Spinal cord (tissue), 10 donors: ENCODE data around the gene SLC13A2. TPM values are rescaled to one million over a fixed set of nuclear protein-coding genes. Genes with fewer than 3 reads are reported as not detected.

Source experiments
- DNase-seq, 6 donors: peaks; one replicate each; pipeline versions ENCODE4 v3.0.0 to v3.0.0-alpha.2; 2013 to 2015; ENCODE audit warnings: low spot score in 6 of 6, low read depth in 4 of 6
- H3K27ac ChIP-seq: one replicate; pipeline ENCODE4 v1.5.1; 2013; ENCODE audit warnings: low read depth, low read length, control low read depth
- H3K27me3 ChIP-seq: one replicate; pipeline ENCODE4 v1.6.1; 2013; ENCODE audit warnings: low read length; ENCODE audit not compliant: control insufficient read depth, insufficient read depth
- H3K36me3 ChIP-seq: one replicate; pipeline ENCODE4 v1.6.1; 2013; ENCODE audit warnings: low read length; ENCODE audit not compliant: control insufficient read depth, insufficient read depth
- H3K4me1 ChIP-seq: one replicate; pipeline ENCODE4 v1.6.1; 2013; ENCODE audit warnings: low read length; ENCODE audit not compliant: control insufficient read depth, insufficient read depth
- H3K4me3 ChIP-seq: one replicate; pipeline ENCODE4 v1.5.1; 2013; ENCODE audit warnings: low read depth, low read length, control low read depth
- H3K9me3 ChIP-seq: one replicate; pipeline ENCODE4 v1.6.1; 2013; ENCODE audit warnings: low read length; ENCODE audit not compliant: control insufficient read depth, insufficient read depth
- WGBS: methylation state at CpG from one replicate; pipeline ENCODE4 v1.1.5; 2013; ENCODE audit warnings: missing lambda C conversion rate; ENCODE audit not compliant: insufficient coverage; 5-methylcytosine and 5-hydroxymethylcytosine counted together
- polyA plus RNA-seq, 2 donors: library from polyadenylated mRNA; unstranded; fragments of 120-200 nt; gene quantifications; one replicate each; pipeline ENCODE4 v1.2.1, GENCODE V29; 2013; ENCODE audit not compliant: insufficient read length in 2 of 2
- total RNA-seq, 2 donors: library from RNA; depleted of rRNA in 1 of 2; stranded (reverse); fragments of 120-200 nt in 1 of 2; fragments of >200 nt in 1 of 2; gene quantifications; one replicate each; pipeline versions ENCODE4 v1.2.3 to v1.2.4, GENCODE V29; 2013 to 2014
- donor health status: healthy.

Gene SLC13A2
- total and polyA plus RNA-seq, 4 donors = 0.06 to 0.27 (median 0.10) TPM; not detected in 1

- Histone ChIP-seq H3K27ac (no peak overlapping the region), H3K4me3 (no peak overlapping the region), H3K4me1 (peaks cover 12% of the 10 kb centered on the region), H3K27me3 (no peaks in the 10 kb centered on the region), H3K9me3 (no peaks in the 10 kb centered on the region), H3K36me3 (peaks cover 27% of the 10 kb centered on the region)
- DNase-seq = no peak
- WGBS = 88% methylated on average over 2 of the region's 4 CpGs
Observed at GRCh38 chr17:28544402-28545140, 71.1 kb downstream of the SLC13A2 start.

GRCh38 chr17:28545141-28545503 is 71.7 kb downstream of the SLC13A2 start:
- Histone ChIP-seq H3K27me3 (no peaks in the 10 kb centered on the region), H3K9me3 (no peaks in the 10 kb centered on the region), H3K36me3 (peaks cover 31% of the 10 kb centered on the region), H3K27ac (no peak overlapping the region), H3K4me3 (no peak overlapping the region), H3K4me1 (peaks cover 17% of the 10 kb centered on the region)
- 95% methylated on average over 2 of the region's 2 CpGs for WGBS
- DNase-seq = no peak

GRCh38 chr17:28545787-28546415 is 72.5 kb downstream of the SLC13A2 start:
- Histone ChIP-seq H3K27me3 (no peaks in the 10 kb centered on the region), H3K4me1 (peaks cover 24% of the 10 kb centered on the region), H3K4me3 (no peak overlapping the region), H3K36me3 (peaks cover 31% of the 10 kb centered on the region), H3K27ac (no peak overlapping the region), H3K9me3 (no peaks in the 10 kb centered on the region)
- DNase-seq = no peak
- WGBS = 62% methylated on average over 4 of the region's 6 CpGs

- WGBS = 86% methylated on average over 10 of the region's 14 CpGs
- DNase-seq = no peak
Observed at GRCh38 chr17:28547096-28547622, 73.7 kb downstream of the SLC13A2 start.

More at GRCh38 chr17:28547096-28547622, 73.7 kb downstream of the SLC13A2 start:
- peaks cover 31% of the 10 kb centered on the region for H3K36me3 ChIP-seq
- no peak overlapping the region for H3K4me3 ChIP-seq
- H3K27me3 ChIP-seq = no peaks in the 10 kb centered on the region
- H3K9me3 ChIP-seq = no peaks in the 10 kb centered on the region
- peaks cover 35% of the 10 kb centered on the region for H3K4me1 ChIP-seq
- no peak overlapping the region for H3K27ac ChIP-seq

Other genes starting within 250 kb of the SLC13A2 start
- 10 to 100 TPM; 45.6 to 53.8 TPM for gene TMEM97, start 154.4 kb upstream of the SLC13A2 start, total RNA-seq
- 10 to 100 TPM; 56.4 to 56.9 TPM for gene TMEM97, start 154.4 kb upstream of the SLC13A2 start, polyA plus RNA-seq
- gene IFT20, start 138.2 kb upstream of the SLC13A2 start, total RNA-seq = 10 to 100 TPM; 44.6 to 67.9 TPM
- gene IFT20, start 138.2 kb upstream of the SLC13A2 start, polyA plus RNA-seq = 10 to 100 TPM; 64.1 to 84.1 TPM
- 10 to 100 TPM; 25.1 to 48.5 TPM for gene TNFAIP1, start 137.9 kb upstream of the SLC13A2 start, total RNA-seq
- gene TNFAIP1, start 137.9 kb upstream of the SLC13A2 start, polyA plus RNA-seq = 10 to 100 TPM; 54.7 to 56.0 TPM
- 10 to 100 TPM; 40.3 to 84.4 TPM for gene POLDIP2, start 116.1 kb upstream of the SLC13A2 start, total RNA-seq
- gene POLDIP2, start 116.1 kb upstream of the SLC13A2 start, polyA plus RNA-seq = 10 to 100 TPM; 87.2 to 89.1 TPM
- gene SEBOX, start 108.4 kb upstream of the SLC13A2 start, total RNA-seq = not detected
- gene SEBOX, start 108.4 kb upstream of the SLC13A2 start, polyA plus RNA-seq = under 1 TPM in 1 of 2 donors, not detected in 1; 0.32 TPM
- 1 to 10 TPM in 1 of 2 donors, under 1 TPM in 1; 0.40 to 3.0 TPM for gene VTN, start 103.3 kb upstream of the SLC13A2 start, total RNA-seq
- gene VTN, start 103.3 kb upstream of the SLC13A2 start, polyA plus RNA-seq = 1 to 10 TPM; 2.1 to 2.9 TPM
- gene SARM1, start 102.0 kb upstream of the SLC13A2 start, total RNA-seq = 10 to 100 TPM; 13.1 to 17.0 TPM
- gene SARM1, start 102.0 kb upstream of the SLC13A2 start, polyA plus RNA-seq = 10 to 100 TPM; 51.5 to 52.0 TPM
- gene SLC46A1, start 67.4 kb upstream of the SLC13A2 start, total RNA-seq = 10 to 100 TPM; 10.2 to 17.8 TPM
- 10 to 100 TPM; 26.2 to 32.5 TPM for gene SLC46A1, start 67.4 kb upstream of the SLC13A2 start, polyA plus RNA-seq
- not detected for gene FOXN1, start 32.7 kb downstream of the SLC13A2 start, total RNA-seq
- not detected for gene FOXN1, start 32.7 kb downstream of the SLC13A2 start, polyA plus RNA-seq
- 10 to 100 TPM; 33.1 to 58.9 TPM for gene UNC119, start 79.0 kb downstream of the SLC13A2 start, total RNA-seq
- gene UNC119, start 79.0 kb downstream of the SLC13A2 start, polyA plus RNA-seq = 10 to 100 TPM; 79.0 to 85.8 TPM
- 10 to 100 TPM; 34.3 to 40.4 TPM for gene PIGS, start 97.9 kb downstream of the SLC13A2 start, total RNA-seq
- 10 to 100 TPM; 53.6 to 57.5 TPM for gene PIGS, start 97.9 kb downstream of the SLC13A2 start, polyA plus RNA-seq
- 100 to 1,000 TPM; 217 to 674 TPM for gene ALDOC, start 103.3 kb downstream of the SLC13A2 start, total RNA-seq
- 100 to 1,000 TPM; 578 to 619 TPM for gene ALDOC, start 103.3 kb downstream of the SLC13A2 start, polyA plus RNA-seq
- gene SPAG5, start 125.4 kb downstream of the SLC13A2 start, total RNA-seq = 10 to 100 TPM; 14.1 to 24.8 TPM
- gene SPAG5, start 125.4 kb downstream of the SLC13A2 start, polyA plus RNA-seq = 10 to 100 TPM; 26.7 to 32.0 TPM
- 10 to 100 TPM; 12.4 to 13.7 TPM for gene RSKR, start 140.5 kb downstream of the SLC13A2 start, total RNA-seq
- 10 to 100 TPM; 21.6 to 51.0 TPM for gene RSKR, start 140.5 kb downstream of the SLC13A2 start, polyA plus RNA-seq
- 100 to 1,000 TPM in 1 of 2 donors, 10 to 100 TPM in 1; 87.8 to 108 TPM for gene BLTP2, start 171.5 kb downstream of the SLC13A2 start, total RNA-seq
- gene BLTP2, start 171.5 kb downstream of the SLC13A2 start, polyA plus RNA-seq = 10 to 100 TPM; 69.1 to 85.7 TPM
- 10 to 100 TPM; 43.3 to 72.1 TPM for gene SDF2, start 188.3 kb downstream of the SLC13A2 start, total RNA-seq
- 10 to 100 TPM; 65.3 to 73.8 TPM for gene SDF2, start 188.3 kb downstream of the SLC13A2 start, polyA plus RNA-seq
- 10 to 100 TPM; 46.8 to 48.5 TPM for gene SUPT6H, start 188.6 kb downstream of the SLC13A2 start, total RNA-seq
- gene SUPT6H, start 188.6 kb downstream of the SLC13A2 start, polyA plus RNA-seq = 10 to 100 TPM; 59.3 to 63.7 TPM
- gene PROCA1, start 238.2 kb downstream of the SLC13A2 start, total RNA-seq = 1 to 10 TPM; 2.9 to 3.6 TPM
- 10 to 100 TPM; 11.8 to 17.4 TPM for gene PROCA1, start 238.2 kb downstream of the SLC13A2 start, polyA plus RNA-seq
- gene RAB34, start 244.2 kb downstream of the SLC13A2 start, total RNA-seq = 100 to 1,000 TPM in 1 of 2 donors, 10 to 100 TPM in 1; 30.0 to 111 TPM
- 10 to 100 TPM; 48.1 to 58.8 TPM for gene RAB34, start 244.2 kb downstream of the SLC13A2 start, polyA plus RNA-seq
- 1,000 to 10,000 TPM in 1 of 2 donors, 100 to 1,000 TPM in 1; 329 to 1,156 TPM for gene RPL23A, start 246.3 kb downstream of the SLC13A2 start, total RNA-seq
- gene RPL23A, start 246.3 kb downstream of the SLC13A2 start, polyA plus RNA-seq = 100 to 1,000 TPM; 576 to 608 TPM